Measurements from ENCODE around the gene POLR2C. TPM values are rescaled to one million over a fixed set of nuclear protein-coding genes. Genes with fewer than 3 reads are reported as not detected.

POLR2C gene
- total and polyA plus RNA-seq, 2 donors: 56.5 to 60.6 TPM

GRCh38 chr16:57468346-57468745 is 5.9 kb downstream of the POLR2C start:
- Histone ChIP-seq H3K4me3 (ENCODE audit: low read length in 2 of 2) (no peak overlapping the region), H3K4me1 (ENCODE audit: control insufficient read depth in 2 of 2, insufficient read depth in 2 of 2, low read length in 2 of 2) (peaks cover 6 to 10% of the 10 kb centered on the region in 2 donors), H3K36me3 (ENCODE audit: control insufficient read depth in 2 of 2, insufficient read depth in 2 of 2, low read length in 1 of 2) (peaks cover 72 to 83% of the 10 kb centered on the region in 2 donors), H3K27me3 (ENCODE audit: control insufficient read depth in 2 of 2, insufficient read depth in 1 of 2, low read length in 1 of 2) (no peaks in the 10 kb centered on the region), H3K27ac (ENCODE audit: low read depth in 1 of 2, low read length in 1 of 2) (no peak overlapping the region), H3K9me3 (ENCODE audit: control insufficient read depth in 2 of 2, insufficient read depth in 1 of 2, low read length in 1 of 2) (no peaks in the 10 kb centered on the region)
- DNase-seq (ENCODE audit: low read depth in 6 of 9, low spot score in 9 of 9): no peak
- over 99% methylated on average over 2 of the region's 2 CpGs for WGBS

GRCh38 chr16:57469046-57469445 is 6.6 kb downstream of the POLR2C start:
- H3K4me1 ChIP-seq (ENCODE audit: control insufficient read depth in 2 of 2, insufficient read depth in 2 of 2, low read length in 2 of 2): peaks cover 3 to 5% of the 10 kb centered on the region in 2 donors
- no peak overlapping the region for H3K27ac ChIP-seq (ENCODE audit: low read depth in 1 of 2, low read length in 1 of 2)
- DNase-seq (ENCODE audit: low read depth in 6 of 9, low spot score in 9 of 9): no peak
- WGBS: 94% methylated on average over 11 of the region's 11 CpGs
- H3K9me3 ChIP-seq (ENCODE audit: control insufficient read depth in 2 of 2, insufficient read depth in 1 of 2, low read length in 1 of 2): no peaks in the 10 kb centered on the region
- H3K27me3 ChIP-seq (ENCODE audit: control insufficient read depth in 2 of 2, insufficient read depth in 1 of 2, low read length in 1 of 2): no peaks in the 10 kb centered on the region
- H3K4me3 ChIP-seq (ENCODE audit: low read length in 2 of 2): no peak overlapping the region
- peaks cover 79 to 80% of the 10 kb centered on the region in 2 donors for H3K36me3 ChIP-seq (ENCODE audit: control insufficient read depth in 2 of 2, insufficient read depth in 2 of 2, low read length in 1 of 2)

- H3K9me3 ChIP-seq (ENCODE audit: control insufficient read depth in 2 of 2, insufficient read depth in 1 of 2, low read length in 1 of 2): no peaks in the 10 kb centered on the region
- H3K27ac ChIP-seq (ENCODE audit: low read depth in 1 of 2, low read length in 1 of 2): no peak overlapping the region
- peaks cover 72 to 76% of the 10 kb centered on the region in 2 donors for H3K36me3 ChIP-seq (ENCODE audit: control insufficient read depth in 2 of 2, insufficient read depth in 2 of 2, low read length in 1 of 2)
- H3K27me3 ChIP-seq (ENCODE audit: control insufficient read depth in 2 of 2, insufficient read depth in 1 of 2, low read length in 1 of 2): no peaks in the 10 kb centered on the region
- WGBS: 96% methylated on average over 9 of the region's 9 CpGs
- no peak overlapping the region for H3K4me3 ChIP-seq (ENCODE audit: low read length in 2 of 2)
- no peak for DNase-seq (ENCODE audit: low read depth in 6 of 9, low spot score in 9 of 9)
- peaks cover under 1 to 3% of the 10 kb centered on the region in 2 donors for H3K4me1 ChIP-seq (ENCODE audit: control insufficient read depth in 2 of 2, insufficient read depth in 2 of 2, low read length in 2 of 2)
These were observed 7.5 kb downstream of the POLR2C start for GRCh38 chr16:57469917-57470470.

- no peak for DNase-seq (ENCODE audit: low read depth in 6 of 9, low spot score in 9 of 9)
- WGBS: 95% methylated on average over 6 of the region's 6 CpGs
- Histone ChIP-seq H3K4me1 (ENCODE audit: control insufficient read depth in 2 of 2, insufficient read depth in 2 of 2, low read length in 2 of 2) (peaks cover 0 to 9% of the 10 kb centered on the region in 2 donors), H3K9me3 (ENCODE audit: control insufficient read depth in 2 of 2, insufficient read depth in 1 of 2, low read length in 1 of 2) (no peaks in the 10 kb centered on the region), H3K4me3 (ENCODE audit: low read length in 2 of 2) (no peak overlapping the region), H3K27me3 (ENCODE audit: control insufficient read depth in 2 of 2, insufficient read depth in 1 of 2, low read length in 1 of 2) (no peaks in the 10 kb centered on the region), H3K27ac (ENCODE audit: low read depth in 1 of 2, low read length in 1 of 2) (no peak overlapping the region), H3K36me3 (ENCODE audit: control insufficient read depth in 2 of 2, insufficient read depth in 2 of 2, low read length in 1 of 2) (peaks cover 65 to 68% of the 10 kb centered on the region in 2 donors)
These were observed 8.2 kb downstream of the POLR2C start for GRCh38 chr16:57470711-57471110.

- no peak overlapping the region for H3K4me3 ChIP-seq (ENCODE audit: low read length in 2 of 2)
- H3K4me1 ChIP-seq (ENCODE audit: control insufficient read depth in 2 of 2, insufficient read depth in 2 of 2, low read length in 2 of 2): peaks cover 0 to 14% of the 10 kb centered on the region in 2 donors
- no peak for DNase-seq (ENCODE audit: low read depth in 6 of 9, low spot score in 9 of 9)
- WGBS: 100% methylated on average over 1 of the region's 1 CpG
- no peak overlapping the region for H3K27ac ChIP-seq (ENCODE audit: low read depth in 1 of 2, low read length in 1 of 2)
- H3K27me3 ChIP-seq (ENCODE audit: control insufficient read depth in 2 of 2, insufficient read depth in 1 of 2, low read length in 1 of 2): no peaks in the 10 kb centered on the region
- H3K36me3 ChIP-seq (ENCODE audit: control insufficient read depth in 2 of 2, insufficient read depth in 2 of 2, low read length in 1 of 2): peaks cover 61 to 63% of the 10 kb centered on the region in 2 donors
- H3K9me3 ChIP-seq (ENCODE audit: control insufficient read depth in 2 of 2, insufficient read depth in 1 of 2, low read length in 1 of 2): no peaks in the 10 kb centered on the region
These were observed 8.7 kb downstream of the POLR2C start for GRCh38 chr16:57471209-57471608.

DNA sequence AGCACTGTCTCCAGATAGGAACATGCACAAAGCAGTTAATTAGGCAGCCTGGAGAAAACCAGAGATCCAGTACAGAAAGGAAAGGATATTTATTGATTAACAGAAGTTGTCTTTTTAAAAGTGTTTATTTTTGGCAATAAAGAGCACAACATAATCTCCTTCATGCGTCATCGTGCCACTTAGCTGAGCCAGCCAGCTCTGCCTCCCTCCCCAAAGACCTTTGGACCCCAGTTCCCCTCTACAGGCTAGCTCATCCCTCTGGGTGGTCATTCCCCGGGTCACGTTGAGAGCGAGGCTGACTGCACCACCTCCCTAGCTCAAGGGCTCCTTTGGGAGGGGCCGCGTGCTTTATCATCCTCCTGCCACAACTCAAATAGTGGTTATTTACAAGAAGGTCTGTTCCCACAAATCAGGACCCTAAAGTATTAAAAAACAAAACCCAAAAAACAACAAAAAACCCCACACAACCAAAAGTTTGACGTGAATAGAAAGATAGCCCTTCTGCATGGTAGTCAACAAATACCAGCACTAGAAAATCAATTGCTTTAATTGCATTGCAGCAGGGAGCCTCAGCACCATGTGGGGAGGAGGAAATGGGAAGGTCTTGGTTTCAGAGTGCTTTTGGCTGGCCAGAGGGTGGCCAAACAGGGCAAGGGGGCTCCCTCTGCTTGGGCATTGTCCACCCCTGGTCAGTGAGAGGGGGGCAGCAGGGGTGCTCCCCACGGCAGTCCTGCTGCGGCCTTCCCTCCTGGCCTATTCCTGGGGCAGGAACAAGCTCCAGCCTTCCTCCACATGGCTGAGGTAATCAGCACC is 9.6 kb downstream of the POLR2C start:
- H3K27me3 ChIP-seq (ENCODE audit: control insufficient read depth in 2 of 2, insufficient read depth in 1 of 2, low read length in 1 of 2): peaks cover 0 to 3% of the 10 kb centered on the region in 2 donors
- H3K4me3 ChIP-seq (ENCODE audit: low read length in 2 of 2): no peak overlapping the region
- peak overlapping the region in 1 of 2 donors; percentile 38 for H3K27ac ChIP-seq (ENCODE audit: low read depth in 1 of 2, low read length in 1 of 2)
- H3K36me3 ChIP-seq (ENCODE audit: control insufficient read depth in 2 of 2, insufficient read depth in 2 of 2, low read length in 1 of 2): peaks cover 54 to 56% of the 10 kb centered on the region in 2 donors
- H3K4me1 ChIP-seq (ENCODE audit: control insufficient read depth in 2 of 2, insufficient read depth in 2 of 2, low read length in 2 of 2): peaks cover 0 to 20% of the 10 kb centered on the region in 2 donors
- no peak for DNase-seq (ENCODE audit: low read depth in 6 of 9, low spot score in 9 of 9)
- H3K9me3 ChIP-seq (ENCODE audit: control insufficient read depth in 2 of 2, insufficient read depth in 1 of 2, low read length in 1 of 2): no peaks in the 10 kb centered on the region
- 91% methylated on average over 10 of the region's 10 CpGs for WGBS

DNA sequence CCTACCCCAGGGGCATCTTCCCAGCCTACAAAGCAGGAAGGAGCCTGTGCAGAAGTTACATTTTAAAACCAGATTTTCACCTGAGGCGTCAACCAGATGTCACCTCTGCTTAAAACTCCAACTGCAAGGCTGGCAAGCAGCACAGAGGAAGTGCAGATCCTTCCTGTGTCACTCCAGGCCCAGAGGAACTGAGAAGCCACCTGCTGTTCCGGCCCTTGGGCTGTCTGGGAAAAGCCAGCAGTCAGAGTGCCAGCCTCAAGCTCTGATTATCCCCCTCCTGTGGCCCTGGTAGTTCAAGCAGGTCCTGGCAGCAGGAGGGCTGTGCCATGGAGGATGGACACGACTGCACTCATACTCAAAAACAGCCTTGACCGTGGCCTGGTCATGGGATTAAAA is 10.2 kb downstream of the POLR2C start:
- no peaks in the 10 kb centered on the region for H3K9me3 ChIP-seq (ENCODE audit: control insufficient read depth in 2 of 2, insufficient read depth in 1 of 2, low read length in 1 of 2)
- peak overlapping the region in 1 of 2 donors; percentile 38 for H3K27ac ChIP-seq (ENCODE audit: low read depth in 1 of 2, low read length in 1 of 2)
- 34% methylated on average over 4 of the region's 4 CpGs for WGBS
- no peak for DNase-seq (ENCODE audit: low read depth in 6 of 9, low spot score in 9 of 9)
- no peak overlapping the region for H3K4me3 ChIP-seq (ENCODE audit: low read length in 2 of 2)
- H3K4me1 ChIP-seq (ENCODE audit: control insufficient read depth in 2 of 2, insufficient read depth in 2 of 2, low read length in 2 of 2): peaks cover 0 to 20% of the 10 kb centered on the region in 2 donors
- peaks cover 0 to 3% of the 10 kb centered on the region in 2 donors for H3K27me3 ChIP-seq (ENCODE audit: control insufficient read depth in 2 of 2, insufficient read depth in 1 of 2, low read length in 1 of 2)
- H3K36me3 ChIP-seq (ENCODE audit: control insufficient read depth in 2 of 2, insufficient read depth in 2 of 2, low read length in 1 of 2): peaks cover 54 to 56% of the 10 kb centered on the region in 2 donors

DNA sequence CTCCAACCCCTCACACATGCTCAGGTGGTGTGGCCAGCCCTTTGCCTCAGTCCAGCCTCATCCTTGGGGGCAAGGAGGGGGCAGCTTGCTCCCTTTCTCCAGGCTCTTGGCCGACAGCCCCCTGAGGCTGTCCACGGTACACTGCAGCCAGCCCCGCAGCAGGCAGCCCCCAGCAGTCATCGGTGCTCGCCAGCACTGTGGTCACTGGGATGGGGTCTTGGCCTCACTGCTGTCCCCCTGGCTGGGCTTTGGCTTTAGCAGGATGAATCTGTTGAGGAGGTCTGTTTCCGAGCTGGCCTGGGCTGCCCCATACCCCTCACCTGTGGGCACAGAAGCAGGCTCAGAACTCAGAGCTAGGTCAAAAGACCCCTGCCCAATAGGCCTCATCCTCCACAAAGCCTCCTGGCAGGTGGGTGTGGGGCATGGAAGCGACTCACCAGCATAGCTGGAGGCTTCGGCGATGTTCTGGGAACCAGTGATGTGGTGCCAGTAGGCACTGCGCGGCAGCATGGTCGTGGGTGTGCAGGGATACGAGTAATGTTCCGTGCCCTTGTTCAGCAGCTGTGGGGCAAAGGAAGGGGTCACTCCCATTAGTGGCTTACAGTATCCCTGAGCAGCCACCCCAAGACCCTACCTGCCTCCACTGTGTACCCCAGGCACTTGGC is 10.8 kb downstream of the POLR2C start:
- H3K27ac ChIP-seq (ENCODE audit: low read depth in 1 of 2, low read length in 1 of 2): no peak overlapping the region

DNA sequence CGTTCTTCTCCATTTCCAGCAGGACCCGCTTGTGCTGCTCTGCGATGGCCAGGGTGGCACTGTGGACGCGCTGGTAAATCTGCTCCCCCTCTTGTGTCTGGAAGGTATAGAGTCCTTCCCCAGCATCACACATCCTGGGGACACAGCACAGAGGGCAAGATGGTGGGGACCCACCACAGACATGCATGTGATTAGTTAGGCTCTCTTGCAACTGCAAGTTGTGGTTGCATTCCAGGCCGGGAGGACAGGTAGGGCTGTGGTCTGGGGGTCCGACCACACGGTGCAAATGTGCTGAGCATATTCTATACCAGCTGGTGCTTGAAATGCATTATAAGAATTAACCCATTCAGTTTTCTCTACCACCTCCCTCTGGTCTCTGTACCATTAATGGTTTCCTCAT is 11.4 kb downstream of the POLR2C start:
- no peak overlapping the region for H3K27ac ChIP-seq (ENCODE audit: low read depth in 1 of 2, low read length in 1 of 2)
- H3K36me3 ChIP-seq (ENCODE audit: control insufficient read depth in 2 of 2, insufficient read depth in 2 of 2, low read length in 1 of 2): peaks cover 43 to 52% of the 10 kb centered on the region in 2 donors
- WGBS: 85% methylated on average over 8 of the region's 8 CpGs

More for the DNA sequence above, 10.8 kb downstream of the POLR2C start:
- H3K27me3 ChIP-seq (ENCODE audit: control insufficient read depth in 2 of 2, insufficient read depth in 1 of 2, low read length in 1 of 2): peaks cover 0 to 3% of the 10 kb centered on the region in 2 donors
- H3K9me3 ChIP-seq (ENCODE audit: control insufficient read depth in 2 of 2, insufficient read depth in 1 of 2, low read length in 1 of 2): no peaks in the 10 kb centered on the region
- H3K36me3 ChIP-seq (ENCODE audit: control insufficient read depth in 2 of 2, insufficient read depth in 2 of 2, low read length in 1 of 2): peaks cover 49 to 56% of the 10 kb centered on the region in 2 donors
- H3K4me1 ChIP-seq (ENCODE audit: control insufficient read depth in 2 of 2, insufficient read depth in 2 of 2, low read length in 2 of 2): peaks cover 0 to 20% of the 10 kb centered on the region in 2 donors
- DNase-seq (ENCODE audit: low read depth in 6 of 9, low spot score in 9 of 9): no peak
- 97% methylated on average over 14 of the region's 14 CpGs for WGBS
- H3K4me3 ChIP-seq (ENCODE audit: low read length in 2 of 2): no peak overlapping the region

More for the DNA sequence above, 11.4 kb downstream of the POLR2C start:
- H3K27me3 ChIP-seq (ENCODE audit: control insufficient read depth in 2 of 2, insufficient read depth in 1 of 2, low read length in 1 of 2): peaks cover 0 to 7% of the 10 kb centered on the region in 2 donors
- H3K4me3 ChIP-seq (ENCODE audit: low read length in 2 of 2): no peak overlapping the region
- DNase-seq (ENCODE audit: low read depth in 6 of 9, low spot score in 9 of 9): no peak
- H3K4me1 ChIP-seq (ENCODE audit: control insufficient read depth in 2 of 2, insufficient read depth in 2 of 2, low read length in 2 of 2): peaks cover 0 to 20% of the 10 kb centered on the region in 2 donors
- H3K9me3 ChIP-seq (ENCODE audit: control insufficient read depth in 2 of 2, insufficient read depth in 1 of 2, low read length in 1 of 2): no peaks in the 10 kb centered on the region

Data from thymus (tissue), 11 donors.